NCI-H128 (cell line): ENCODE results near the gene MPC1.
"Not testable (repeated sequence)": the region's sequence is repeated elsewhere in the genome, so short reads cannot be mapped to it uniquely, and the experiment has no call there.

ENCODE experiments used
- DNase-seq: peaks from one replicate; lab custom pipeline; 2025; ENCODE audit not compliant: unreplicated experiment; lab: John Stamatoyannopoulos, UW

The MPC1 gene

DNA sequence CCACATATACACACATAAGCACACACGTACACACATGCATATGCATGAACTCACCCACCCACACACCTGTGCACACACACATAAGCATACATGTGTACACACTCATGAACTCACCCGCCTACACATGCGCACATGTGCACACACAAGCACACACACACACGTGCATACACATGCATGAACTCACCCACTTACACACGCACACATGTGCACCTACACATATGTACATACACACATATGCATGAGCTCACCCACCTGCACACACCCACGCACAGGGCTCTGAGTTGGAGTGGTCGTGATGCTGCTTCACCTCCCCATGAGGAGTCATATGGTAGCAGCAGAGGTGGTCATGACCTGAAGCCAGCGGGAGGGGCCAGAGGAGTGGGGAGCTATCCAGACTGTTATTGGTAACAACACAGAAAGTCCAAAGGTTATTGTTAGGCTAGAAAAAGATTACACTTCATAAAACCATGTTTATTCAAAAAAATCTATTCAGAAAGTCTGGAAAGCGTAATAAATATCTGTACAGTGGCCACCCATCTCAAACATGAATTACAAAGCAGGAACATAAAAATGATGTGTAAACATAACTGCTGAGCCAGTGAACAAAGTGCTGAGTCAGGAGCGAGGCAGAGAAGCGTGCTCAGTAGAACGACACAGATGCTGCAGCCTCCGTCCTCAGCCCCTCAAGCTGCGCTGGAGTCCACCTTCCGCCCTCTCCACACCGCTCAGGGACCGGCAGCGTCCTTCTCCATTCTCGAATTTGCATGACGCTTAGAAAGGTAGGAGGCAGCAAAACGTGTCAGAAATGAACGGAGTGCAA is 26.4 kb upstream of the MPC1 start:
- DNase-seq = no peak

DNA sequence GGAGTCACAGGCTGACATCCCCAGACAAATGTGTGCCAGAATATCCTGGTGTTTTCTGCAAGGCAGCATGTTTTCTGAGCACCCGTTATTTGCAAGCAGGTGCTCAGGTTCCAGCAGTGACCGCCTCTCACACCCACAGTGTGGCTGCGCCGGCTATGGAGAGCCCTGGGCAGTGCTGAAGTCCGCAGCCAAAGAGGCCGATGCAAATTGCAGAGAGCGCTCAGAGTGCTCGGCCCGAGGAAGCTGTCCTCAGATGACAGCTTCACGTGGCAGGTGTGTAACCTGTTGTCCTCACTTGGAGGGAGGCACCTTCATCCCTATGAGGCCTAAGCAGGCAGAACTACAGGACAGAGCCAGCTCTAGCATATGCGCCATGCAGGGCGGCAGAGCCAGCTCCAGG is 23.5 kb upstream of the MPC1 start:
- DNase-seq = no peak

DNA sequence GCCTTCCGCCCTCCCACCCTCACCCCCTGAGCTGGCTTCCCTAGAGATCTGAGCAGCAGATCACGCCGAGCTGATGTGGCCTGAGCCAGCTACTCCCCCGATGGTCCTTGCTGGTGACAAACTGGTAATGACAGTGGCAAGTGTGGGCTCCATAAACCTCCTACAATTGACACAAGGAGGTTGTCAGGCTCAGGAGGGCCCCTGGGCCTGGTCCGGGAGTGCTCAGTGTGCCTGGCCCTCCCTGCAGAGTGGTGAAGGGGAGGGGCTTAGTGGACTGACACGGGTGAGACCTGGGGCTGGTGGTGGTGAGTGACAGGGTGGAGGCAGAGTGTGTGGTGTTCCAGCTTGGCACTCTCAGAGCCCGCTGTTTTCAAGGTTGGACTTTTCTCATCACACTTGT is 22.6 kb upstream of the MPC1 start:
- DNase-seq = no peak

DNA sequence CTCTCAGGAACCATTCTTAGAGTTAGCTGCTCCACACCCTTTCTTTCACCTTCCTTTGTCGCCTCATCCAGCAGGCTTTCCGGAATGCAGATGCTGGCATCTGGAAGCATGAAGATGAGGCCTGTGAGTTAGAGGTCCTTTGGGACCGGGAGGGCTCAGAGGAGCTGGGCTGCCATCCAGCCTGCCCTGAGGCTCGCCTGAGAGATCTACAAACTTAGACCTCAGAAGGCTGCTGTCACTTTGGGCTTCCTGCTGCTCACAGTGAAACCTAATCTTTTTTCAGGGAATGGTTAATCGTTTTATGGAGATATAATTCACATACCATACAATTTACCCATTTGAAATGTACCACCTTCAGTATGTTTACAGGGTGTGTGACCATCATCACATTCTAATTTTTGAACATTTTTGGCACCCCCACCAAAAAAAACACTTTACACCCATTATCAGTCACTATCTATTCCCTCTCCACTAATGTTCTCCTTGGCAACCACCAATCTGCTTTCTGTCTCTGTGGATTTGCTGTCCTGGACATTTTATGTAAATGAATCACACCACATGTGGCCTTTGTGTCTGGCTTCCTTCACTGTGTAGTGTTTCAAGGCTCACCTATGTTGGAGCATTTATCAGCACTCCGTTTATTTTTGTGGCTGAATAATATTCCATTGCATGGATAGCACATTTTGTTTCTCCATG is 20.0 kb upstream of the MPC1 start:
- DNase-seq = no peak

DNA sequence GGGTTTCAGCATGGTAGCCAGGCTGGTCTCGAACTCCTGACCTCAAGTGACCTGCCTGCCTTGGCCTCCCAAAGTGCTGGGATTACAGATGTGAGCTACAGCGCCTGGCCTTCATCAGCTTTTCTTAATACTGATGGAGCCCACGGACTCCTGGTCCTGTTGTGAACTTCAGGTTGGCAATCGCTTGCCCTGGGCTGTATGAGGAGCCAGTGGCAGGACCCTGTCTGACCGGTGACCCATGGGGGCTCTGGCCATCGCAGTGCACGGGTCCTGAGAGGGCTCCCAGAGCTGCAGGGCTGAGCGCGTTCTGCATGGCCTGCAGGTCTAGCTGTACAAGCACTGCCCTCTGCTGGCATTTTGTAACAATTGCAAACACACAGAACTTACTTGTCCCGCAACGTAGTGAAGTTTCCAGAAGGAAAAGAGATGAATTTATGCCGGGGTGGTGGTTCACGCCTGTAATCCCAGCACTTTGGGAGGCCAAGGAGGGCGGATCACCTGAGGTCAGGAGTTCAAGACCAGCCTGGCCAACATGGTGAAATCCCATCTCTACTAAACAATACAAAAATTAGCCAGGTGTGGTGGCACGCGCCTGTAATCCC is 18.0 kb upstream of the MPC1 start:
- DNase-seq = peak; percentile 25

DNA sequence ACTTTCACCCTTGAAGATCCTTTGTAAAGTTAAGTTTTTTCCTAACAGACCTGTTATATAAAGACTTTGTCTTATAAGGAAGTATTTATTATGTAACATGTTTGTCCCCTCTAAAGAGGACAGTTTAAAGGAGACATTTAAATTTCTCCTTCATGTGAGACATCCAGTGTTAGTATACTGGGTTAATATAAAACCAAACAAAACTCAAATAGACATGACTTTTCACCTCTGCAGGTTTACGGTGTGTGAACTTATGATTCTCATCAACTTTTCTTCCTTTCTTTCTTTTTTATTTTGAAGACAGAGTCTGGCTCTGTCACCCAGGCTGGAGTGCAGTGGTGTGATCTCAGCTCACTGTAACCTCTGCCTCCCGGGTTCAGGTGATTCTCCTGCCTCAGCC is 17.4 kb upstream of the MPC1 start:
- no peak for DNase-seq

DNA sequence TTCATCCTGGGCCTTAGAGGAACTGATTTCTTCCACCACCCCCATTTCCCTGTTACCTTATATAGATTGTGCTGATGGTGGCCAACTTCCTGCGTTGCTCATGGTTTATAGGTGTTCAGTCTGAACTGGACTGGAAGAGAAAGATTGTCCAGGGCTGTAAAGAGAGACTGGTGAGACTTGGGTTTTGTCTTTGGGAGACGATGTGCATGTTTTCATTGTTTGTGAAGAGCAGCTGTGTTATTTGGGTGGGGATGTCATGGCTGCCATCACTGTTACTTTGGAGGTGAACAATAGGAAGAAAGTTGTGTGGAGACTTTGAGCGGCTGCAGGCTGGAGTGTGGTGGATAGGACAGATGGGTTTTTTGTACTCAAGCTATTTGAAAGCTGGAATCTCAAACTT is 15.6 kb upstream of the MPC1 start:
- no peak for DNase-seq

DNA sequence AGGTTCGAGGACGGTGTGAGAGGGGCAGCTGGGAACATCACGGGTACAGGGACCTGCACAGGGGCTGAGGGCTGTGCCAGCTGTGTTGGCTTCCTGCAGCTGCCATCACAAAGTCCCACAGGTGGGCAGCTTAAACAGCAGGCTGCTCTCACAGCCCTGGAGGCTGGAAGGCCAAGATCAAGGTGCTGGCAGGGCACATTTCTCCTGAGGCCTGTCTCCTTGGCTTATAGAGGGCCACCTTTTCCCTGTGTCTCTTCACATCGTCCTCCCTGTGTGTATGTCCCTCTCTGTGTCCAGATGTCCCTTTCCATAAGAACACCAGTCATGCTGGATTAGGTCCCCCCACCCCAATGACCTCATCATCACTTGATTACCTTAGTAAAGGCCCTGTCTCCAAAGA is 15.1 kb upstream of the MPC1 start:
- DNase-seq = no peak

DNA sequence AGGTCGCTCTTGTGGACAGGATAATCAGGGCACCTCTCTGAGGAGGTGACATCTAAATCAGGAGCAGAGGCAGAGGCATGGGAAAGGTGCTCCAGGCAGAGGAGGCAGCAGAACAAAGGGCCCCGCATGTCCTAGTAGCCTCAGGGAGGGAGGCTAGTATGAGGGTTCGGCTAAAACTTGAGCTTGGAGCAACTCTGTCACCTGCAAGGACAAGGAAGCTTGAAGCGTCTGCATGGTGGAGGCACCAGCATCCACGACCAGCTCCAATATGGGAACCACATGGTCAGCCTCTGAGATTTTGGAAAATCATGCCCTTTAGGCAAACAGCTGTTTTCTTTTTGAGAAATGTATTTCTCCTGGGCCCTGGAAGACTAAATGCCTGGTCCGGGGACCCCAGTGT is 13.0 kb upstream of the MPC1 start:
- DNase-seq = no peak

DNA sequence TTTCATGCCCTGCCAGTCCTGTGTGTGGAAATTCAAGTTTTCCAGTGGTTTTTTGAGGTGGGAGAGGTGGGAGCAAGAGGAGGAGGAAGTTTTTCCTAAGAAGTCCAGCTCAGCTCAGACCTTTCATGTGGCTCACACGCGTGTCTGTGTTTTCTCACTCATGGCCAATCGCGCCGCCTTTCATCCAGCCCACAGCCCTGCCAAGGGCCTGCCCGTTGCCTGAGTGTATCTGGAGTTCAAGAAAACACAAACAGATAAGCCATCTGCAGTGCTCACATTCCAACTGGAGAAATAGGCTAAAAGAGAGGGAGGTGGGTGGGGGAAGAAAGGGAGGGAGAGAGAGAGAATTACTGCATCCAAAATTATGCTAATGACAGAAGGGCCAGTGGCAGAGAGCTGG is 12.6 kb upstream of the MPC1 start:
- no peak for DNase-seq

DNA sequence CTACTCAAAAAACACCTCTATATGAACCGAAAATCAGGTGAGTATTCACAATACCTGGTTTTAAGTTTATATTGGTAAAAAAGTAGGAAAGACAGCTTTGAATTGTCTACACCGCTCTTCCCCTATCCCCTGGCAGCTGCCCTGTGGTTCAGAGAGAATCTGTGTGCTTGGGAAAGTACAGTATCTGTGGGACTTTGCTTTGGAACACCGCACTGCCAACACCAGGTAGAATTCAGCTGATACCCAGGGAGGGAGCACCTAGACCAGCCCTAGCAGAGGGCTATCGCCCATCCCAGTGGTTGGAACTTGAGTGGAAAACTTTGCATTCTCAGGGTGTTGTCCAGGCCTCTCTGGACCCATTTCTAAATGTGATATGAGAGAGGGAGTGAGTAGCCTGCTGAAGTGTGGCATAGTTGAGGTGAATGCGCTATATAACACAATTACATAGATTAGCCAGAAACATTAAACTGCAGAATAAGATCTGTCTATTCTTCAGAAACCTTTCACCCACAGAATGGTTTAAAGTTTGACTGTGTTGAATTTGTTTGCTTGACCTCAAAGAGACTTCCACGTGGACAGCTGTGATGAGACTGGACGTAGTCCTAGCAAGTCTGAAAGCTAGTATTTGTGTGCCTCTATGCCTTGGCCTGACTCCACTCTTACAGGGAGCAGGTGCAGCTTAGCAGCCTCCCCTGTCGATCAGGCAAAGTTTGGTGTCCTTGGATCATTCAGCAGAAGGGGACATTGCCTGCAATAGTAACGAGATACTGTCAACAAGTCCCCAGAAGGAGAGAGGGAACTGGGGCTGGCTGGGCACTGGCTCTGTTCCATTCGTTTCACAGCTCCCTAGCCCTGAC is 11.5 kb upstream of the MPC1 start:
- DNase-seq = no peak

DNA sequence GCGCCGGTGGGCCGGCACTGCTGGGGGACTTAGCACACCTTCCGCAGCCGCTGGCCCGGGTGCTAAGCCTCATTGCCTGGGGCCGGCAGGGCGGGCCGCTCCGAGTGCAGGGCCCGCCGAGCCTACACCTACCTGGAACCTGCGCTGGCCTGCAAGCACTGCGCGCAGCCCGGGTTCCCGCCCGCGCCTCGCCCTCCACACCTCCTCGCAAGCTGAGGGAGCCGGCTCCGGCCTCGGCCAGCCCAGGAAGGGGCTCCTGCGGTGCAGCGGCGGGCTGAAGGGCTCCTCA is 10.7 kb upstream of the MPC1 start:
- DNase-seq = no peak

DNA sequence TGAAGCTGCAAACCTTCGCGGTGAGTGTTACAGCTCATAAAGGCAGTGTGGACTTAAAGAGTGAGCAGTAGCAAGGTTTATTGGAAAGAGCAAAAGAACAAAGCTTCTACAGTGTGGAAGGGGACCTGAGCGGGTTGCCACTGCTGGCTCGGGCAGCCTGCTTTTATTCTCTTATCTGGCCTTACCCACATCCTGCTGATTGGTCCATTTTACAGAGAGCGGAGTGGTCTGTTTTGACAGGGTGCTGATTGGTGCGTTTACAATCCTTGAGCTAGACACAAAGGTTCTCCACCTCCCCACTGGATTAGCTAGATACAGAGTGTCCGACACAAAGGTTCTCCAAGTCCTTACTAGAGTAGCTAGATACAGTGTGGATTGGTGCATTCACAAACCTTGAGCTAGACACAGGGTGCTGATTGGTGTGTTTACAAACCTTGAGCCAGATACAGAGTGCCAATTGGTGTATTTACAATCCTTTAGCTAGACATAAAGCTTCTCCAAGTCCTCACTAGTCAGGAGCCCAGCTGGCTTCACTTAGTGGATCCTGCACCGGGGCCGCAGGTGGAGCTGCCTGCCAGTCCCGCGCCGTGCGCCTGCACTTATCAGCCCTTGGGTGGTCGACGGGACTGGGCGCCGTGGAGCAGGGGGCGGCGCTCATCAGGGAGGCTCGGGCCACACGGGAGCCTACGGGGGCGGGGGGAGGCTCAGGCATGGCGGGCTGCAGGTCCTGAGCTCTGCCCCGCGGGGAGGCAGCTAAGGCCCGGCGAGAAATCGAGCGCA is 10.2 kb upstream of the MPC1 start:
- not testable (repeated sequence) for DNase-seq

DNA sequence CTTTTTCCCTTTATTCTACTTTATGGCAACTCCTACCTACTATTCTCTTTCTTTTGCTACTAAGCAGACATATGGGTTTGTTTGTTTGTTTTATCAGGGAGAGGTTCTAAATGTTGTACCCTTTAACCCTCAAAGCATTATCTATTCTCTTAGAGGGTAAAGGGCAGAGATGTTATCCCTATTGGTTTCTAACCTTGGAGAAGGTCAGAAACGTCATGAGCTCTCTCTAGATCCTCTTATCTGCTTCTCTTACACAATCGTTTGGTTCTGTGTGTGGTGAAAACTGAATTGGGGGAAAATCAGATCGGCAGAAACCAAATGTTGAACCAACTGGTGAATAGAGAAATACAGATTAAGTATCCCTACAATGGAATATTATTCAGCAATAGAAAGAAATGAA is 6.4 kb upstream of the MPC1 start:
- no peak for DNase-seq

DNA sequence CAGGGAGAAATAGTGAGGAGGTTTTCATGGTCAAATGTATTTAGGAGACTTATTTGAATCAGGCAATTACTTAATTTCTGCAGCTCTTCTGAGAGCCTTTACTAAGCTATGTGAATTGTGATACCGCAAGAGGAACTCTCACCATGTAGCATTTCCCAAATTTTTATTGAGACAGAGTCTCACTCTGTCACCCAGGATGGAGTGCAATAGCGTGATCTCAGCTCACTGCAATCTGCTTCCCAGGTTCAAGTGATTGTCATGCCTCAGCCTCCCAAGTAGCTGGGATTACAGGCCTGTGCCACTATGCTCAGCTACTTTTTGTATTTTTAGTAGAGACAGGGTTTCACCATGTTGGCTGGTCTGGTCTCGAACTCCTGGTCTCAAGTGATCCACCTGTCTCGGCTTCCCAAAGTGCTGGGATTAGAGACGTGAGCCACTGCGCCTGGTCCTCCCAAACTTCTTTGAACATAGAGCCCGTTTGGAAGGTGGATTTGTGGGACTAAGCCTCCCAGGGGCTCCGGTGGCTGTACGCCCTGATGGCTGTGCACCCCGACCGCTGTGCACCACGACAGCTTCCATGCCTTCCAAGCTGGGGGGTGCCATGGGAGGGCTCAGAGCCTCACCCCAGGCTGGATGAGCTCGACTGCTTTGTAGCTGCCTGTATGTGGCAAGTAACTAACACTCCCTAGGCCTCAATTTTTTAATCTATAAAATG is 5.7 kb upstream of the MPC1 start:
- DNase-seq = no peak

DNA sequence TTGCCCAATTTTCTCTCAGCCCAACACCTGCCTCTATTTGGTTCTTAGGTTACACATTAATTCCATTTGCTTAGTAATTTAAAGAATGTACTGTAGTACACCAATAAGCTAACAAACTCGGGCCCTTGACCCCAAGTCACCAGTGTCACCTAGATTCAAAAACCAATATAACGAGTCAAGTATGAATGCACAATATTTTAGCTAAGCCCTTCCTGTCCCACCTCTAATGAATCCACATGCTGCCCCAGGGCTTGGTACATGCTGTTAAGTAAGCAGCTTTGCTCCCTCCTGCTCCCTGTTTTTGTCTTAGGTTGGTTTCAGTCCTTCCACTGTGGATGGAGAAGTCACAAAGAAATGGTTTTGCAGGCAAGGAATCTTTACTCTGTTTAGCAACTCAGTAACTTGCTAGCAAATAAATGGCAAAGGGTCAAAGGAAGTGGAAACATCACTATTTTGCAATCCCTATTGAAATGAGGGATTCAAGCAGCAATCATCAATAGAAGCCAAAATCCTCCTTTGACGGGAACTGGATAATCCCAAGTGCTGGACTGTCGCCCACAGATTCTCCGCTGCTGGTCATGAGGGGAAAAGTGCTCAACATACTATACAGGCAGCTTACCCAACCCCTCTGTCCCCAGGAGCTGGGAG is 5.0 kb upstream of the MPC1 start:
- DNase-seq = no peak

DNA sequence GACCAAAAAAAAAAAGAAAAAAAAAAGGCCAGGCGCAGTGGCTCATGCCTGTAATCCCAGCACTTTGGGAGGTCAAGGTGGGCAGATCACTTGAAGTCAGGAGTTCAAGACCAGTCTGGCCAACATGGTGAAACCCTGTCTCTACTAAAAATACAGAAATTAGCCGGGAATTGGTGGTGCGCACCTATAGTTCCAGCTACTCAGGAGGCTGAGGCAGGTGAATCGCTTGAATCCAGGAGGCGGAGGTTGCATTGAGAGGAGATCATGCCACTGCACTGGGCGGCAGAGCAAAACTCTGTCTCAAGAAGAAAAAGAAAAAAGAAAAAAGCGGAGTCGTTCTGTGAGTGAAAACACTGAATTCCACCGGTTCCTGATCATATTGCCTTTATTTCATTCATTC is 4.4 kb upstream of the MPC1 start:
- not testable (repeated sequence) for DNase-seq

DNA sequence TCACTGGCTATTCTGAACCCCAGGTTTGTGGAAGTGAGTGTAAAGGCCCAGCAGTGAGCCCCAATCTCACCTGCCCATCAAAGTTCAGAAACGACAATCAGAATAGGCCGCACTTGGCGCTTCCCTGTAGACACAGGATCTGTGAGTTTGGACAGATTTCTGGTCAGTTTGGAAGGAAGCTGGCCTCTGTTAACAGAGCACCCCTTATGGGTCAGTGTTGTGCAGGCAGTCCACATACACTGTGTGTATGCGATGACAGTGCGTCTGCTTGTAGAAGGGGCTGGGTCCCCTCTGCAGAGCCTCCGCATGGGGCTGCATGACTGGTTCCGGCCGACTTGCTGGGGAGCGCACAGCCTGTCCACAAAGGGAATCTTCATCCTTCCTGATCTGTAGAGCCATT is 3.4 kb upstream of the MPC1 start:
- no peak for DNase-seq

DNA sequence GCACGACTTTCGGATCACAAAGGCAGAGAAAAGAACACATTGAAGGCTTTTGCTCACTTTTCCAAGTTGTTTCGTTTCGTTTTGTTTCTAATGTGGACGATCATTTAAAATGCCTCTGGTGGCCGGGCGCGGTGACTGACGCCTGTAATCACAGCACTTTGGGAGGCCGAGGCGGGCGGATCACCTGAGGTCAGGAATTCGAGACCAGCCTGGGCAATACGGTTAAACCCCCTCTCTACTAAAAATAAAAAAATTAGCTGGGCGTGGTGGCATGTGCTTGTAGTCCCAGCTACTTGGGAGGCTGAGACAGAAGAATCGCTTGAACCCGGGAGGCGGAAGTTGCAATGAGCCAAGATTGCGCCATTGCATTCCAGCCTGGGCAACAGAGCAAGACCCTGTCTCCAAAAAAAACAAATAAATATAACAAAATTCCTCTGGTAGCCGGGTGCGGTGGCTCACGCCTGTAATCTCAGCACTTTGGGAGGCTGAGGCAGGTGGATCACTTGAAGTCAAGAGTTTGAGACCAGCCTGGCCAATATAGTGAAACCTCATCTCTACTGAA is 1.1 kb upstream of the MPC1 start:
- DNase-seq = not testable (repeated sequence)
